Spinal cord (tissue), 10 donors: ENCODE results near the gene ARL13B. TPM values are rescaled to one million over a fixed set of nuclear protein-coding genes. Genes with fewer than 3 reads are reported as not detected.

Experiments used
- DNase-seq, 6 donors: peaks; one replicate each; pipeline versions ENCODE4 v3.0.0 to v3.0.0-alpha.2; 2013 to 2015; ENCODE audit warnings: low spot score in 6 of 6, low read depth in 4 of 6
- H3K27ac ChIP-seq: one replicate; pipeline ENCODE4 v1.5.1; 2013; ENCODE audit warnings: low read depth, low read length, control low read depth
- H3K27me3 ChIP-seq: one replicate; pipeline ENCODE4 v1.6.1; 2013; ENCODE audit warnings: low read length; ENCODE audit not compliant: control insufficient read depth, insufficient read depth
- H3K36me3 ChIP-seq: one replicate; pipeline ENCODE4 v1.6.1; 2013; ENCODE audit warnings: low read length; ENCODE audit not compliant: control insufficient read depth, insufficient read depth
- H3K4me1 ChIP-seq: one replicate; pipeline ENCODE4 v1.6.1; 2013; ENCODE audit warnings: low read length; ENCODE audit not compliant: control insufficient read depth, insufficient read depth
- H3K4me3 ChIP-seq: one replicate; pipeline ENCODE4 v1.5.1; 2013; ENCODE audit warnings: low read depth, low read length, control low read depth
- H3K9me3 ChIP-seq: one replicate; pipeline ENCODE4 v1.6.1; 2013; ENCODE audit warnings: low read length; ENCODE audit not compliant: control insufficient read depth, insufficient read depth
- WGBS: methylation state at CpG from one replicate; pipeline ENCODE4 v1.1.5; 2013; ENCODE audit warnings: missing lambda C conversion rate; ENCODE audit not compliant: insufficient coverage; 5-methylcytosine and 5-hydroxymethylcytosine counted together
- polyA plus RNA-seq, 2 donors: library from polyadenylated mRNA; unstranded; fragments of 120-200 nt; gene quantifications; one replicate each; pipeline ENCODE4 v1.2.1, GENCODE V29; 2013; ENCODE audit not compliant: insufficient read length in 2 of 2
- total RNA-seq, 2 donors: library from RNA; depleted of rRNA in 1 of 2; stranded (reverse); fragments of 120-200 nt in 1 of 2; fragments of >200 nt in 1 of 2; gene quantifications; one replicate each; pipeline versions ENCODE4 v1.2.3 to v1.2.4, GENCODE V29; 2013 to 2014
- donor health status: healthy.

ARL13B gene
- total and polyA plus RNA-seq, 4 donors: 10.5 to 19.2 (median 16.2) TPM

DNA sequence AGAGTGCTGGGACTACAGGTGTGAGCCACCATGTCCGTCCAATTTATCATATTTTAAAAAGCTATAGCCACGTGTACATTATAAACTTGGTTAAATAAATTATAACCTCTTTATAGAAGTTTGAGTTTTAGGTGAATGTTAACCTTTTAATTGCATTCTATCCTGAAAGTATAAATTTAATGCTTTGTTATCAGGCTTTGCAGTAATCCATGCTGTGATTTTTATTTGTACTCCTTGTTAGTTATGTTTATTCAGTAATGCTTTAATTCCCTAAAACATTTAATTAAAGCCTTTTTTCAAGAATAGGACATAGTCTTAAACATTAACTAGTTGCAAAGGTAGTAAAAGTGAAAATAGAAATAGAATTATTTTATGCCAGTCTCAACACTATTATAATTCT, 11.7 kb downstream of the ARL13B start:
- DNase-seq: no peak
- WGBS: no CpG with 5 or more reads among the region's 2 CpGs
- Histone ChIP-seq H3K36me3 (peaks cover 4% of the 10 kb centered on the region), H3K4me3 (no peak overlapping the region), H3K4me1 (no peaks in the 10 kb centered on the region), H3K27ac (no peak overlapping the region), H3K27me3 (no peaks in the 10 kb centered on the region), H3K9me3 (no peaks in the 10 kb centered on the region)

GRCh38 chr3:93992207-93992606, 12.3 kb downstream of the ARL13B start:
- DNase-seq: no peak
- Histone ChIP-seq H3K36me3 (peaks cover 4% of the 10 kb centered on the region), H3K4me3 (no peak overlapping the region), H3K27me3 (no peaks in the 10 kb centered on the region), H3K27ac (no peak overlapping the region), H3K9me3 (no peaks in the 10 kb centered on the region), H3K4me1 (no peaks in the 10 kb centered on the region)
- WGBS: no CpG with 5 or more reads among the region's 3 CpGs

- Histone ChIP-seq H3K4me3 (no peak overlapping the region), H3K36me3 (peaks cover 4% of the 10 kb centered on the region), H3K9me3 (no peaks in the 10 kb centered on the region), H3K27ac (no peak overlapping the region), H3K27me3 (no peaks in the 10 kb centered on the region), H3K4me1 (no peaks in the 10 kb centered on the region)
- DNase-seq: no peak
- 100% methylated on average over 1 of the region's 3 CpGs for WGBS
These were observed 14.1 kb downstream of the ARL13B start for GRCh38 chr3:93994056-93994455.

DNA sequence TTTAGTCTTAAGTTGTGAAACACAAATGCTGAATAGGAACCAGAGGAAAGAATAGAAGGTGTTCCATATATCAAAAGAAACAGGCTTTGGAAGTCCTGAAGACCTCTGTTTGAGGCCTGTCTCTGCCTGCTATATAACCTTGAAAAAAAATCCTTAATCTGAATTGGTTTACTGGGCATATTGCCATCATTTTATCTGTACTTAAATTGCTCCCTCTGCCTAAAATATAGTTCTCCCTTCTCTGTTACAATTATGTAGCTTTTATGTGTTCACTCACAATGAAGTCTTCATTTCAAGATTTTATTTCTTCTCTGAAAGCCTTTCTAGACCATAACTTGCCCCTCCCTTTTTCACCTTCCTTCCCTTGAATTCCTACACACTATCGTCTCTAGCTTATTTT, 21.2 kb downstream of the ARL13B start:
- DNase-seq: peak in 1 of 6 donors; percentile 24
- Histone ChIP-seq H3K4me1 (no peaks in the 10 kb centered on the region), H3K4me3 (no peak overlapping the region), H3K27me3 (no peaks in the 10 kb centered on the region), H3K27ac (no peak overlapping the region), H3K36me3 (no peaks in the 10 kb centered on the region), H3K9me3 (no peaks in the 10 kb centered on the region)
- no CpG with 5 or more reads among the region's 1 CpG for WGBS

GRCh38 chr3:94001827-94002495, 22.0 kb downstream of the ARL13B start:
- H3K4me3 ChIP-seq: no peak overlapping the region
- no CpG with 5 or more reads among the region's 3 CpGs for WGBS
- no peaks in the 10 kb centered on the region for H3K9me3 ChIP-seq
- H3K27me3 ChIP-seq: no peaks in the 10 kb centered on the region
- DNase-seq: no peak
- H3K36me3 ChIP-seq: no peaks in the 10 kb centered on the region
- no peaks in the 10 kb centered on the region for H3K4me1 ChIP-seq
- no peak overlapping the region for H3K27ac ChIP-seq

DNA sequence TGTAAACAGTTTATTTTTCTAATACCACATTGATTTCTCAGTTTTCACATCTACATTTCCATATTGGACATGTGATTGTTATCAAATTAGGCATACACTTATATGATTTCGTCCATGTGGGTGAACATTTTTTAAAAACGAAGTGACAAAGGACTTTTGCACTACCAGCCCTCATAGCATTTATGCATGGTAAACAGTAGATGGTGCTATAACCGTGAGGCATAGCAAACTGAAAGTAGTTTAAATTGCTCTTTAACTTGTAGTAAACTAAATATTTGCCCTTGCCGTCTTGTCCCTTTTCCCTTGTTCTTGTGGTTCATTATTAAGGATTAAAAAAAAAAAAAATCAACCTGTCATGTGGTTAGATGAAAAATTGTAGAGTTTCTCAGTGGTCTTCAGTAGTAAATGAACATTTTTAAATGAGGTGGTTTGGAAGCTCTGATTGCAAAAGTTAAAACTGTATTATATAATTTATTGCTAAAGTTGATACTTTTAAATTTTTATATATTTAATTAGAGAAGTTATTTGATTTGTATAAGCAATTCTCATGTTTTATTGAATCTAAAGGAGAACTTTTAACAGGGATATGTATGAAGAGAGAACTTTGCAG, 24.5 kb downstream of the ARL13B start:
- H3K4me1 ChIP-seq: no peaks in the 10 kb centered on the region
- no peak overlapping the region for H3K27ac ChIP-seq
- no peaks in the 10 kb centered on the region for H3K27me3 ChIP-seq
- H3K36me3 ChIP-seq: no peaks in the 10 kb centered on the region
- H3K9me3 ChIP-seq: no peaks in the 10 kb centered on the region
- WGBS: no CpG with 5 or more reads among the region's 4 CpGs
- DNase-seq: peak in 5 of 6 donors; percentile 17 to 77 (median 22)
- no peak overlapping the region for H3K4me3 ChIP-seq

DNA sequence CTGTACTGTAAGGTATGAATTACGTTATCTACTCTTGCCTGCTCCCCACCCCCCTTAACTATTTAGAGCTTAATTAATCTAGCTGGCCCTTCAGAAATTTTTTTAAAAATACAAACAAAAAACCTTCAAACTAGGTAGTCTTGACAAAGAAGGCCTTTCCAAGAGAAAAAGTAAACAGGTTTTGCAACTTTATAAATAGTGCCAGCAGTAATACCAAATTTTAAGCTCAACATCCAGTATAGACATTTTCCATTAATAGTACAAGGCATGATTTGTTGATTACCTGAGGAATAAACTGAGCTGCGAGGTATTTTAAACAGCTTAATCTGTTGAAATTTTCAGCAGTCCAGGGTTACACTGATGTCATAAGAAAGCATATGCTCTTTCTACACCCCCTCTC, 28.3 kb downstream of the ARL13B start:
- Histone ChIP-seq H3K27ac (no peak overlapping the region), H3K27me3 (no peaks in the 10 kb centered on the region), H3K4me1 (no peaks in the 10 kb centered on the region), H3K9me3 (no peaks in the 10 kb centered on the region), H3K36me3 (no peaks in the 10 kb centered on the region), H3K4me3 (no peak overlapping the region)
- no CpG with 5 or more reads among the region's 2 CpGs for WGBS
- no peak for DNase-seq

GRCh38 chr3:94009608-94010007, 29.7 kb downstream of the ARL13B start:
- no peaks in the 10 kb centered on the region for H3K27me3 ChIP-seq
- no peak overlapping the region for H3K27ac ChIP-seq
- peak in 1 of 6 donors; percentile 11 for DNase-seq
- no peaks in the 10 kb centered on the region for H3K4me1 ChIP-seq
- H3K9me3 ChIP-seq: no peaks in the 10 kb centered on the region
- H3K36me3 ChIP-seq: no peaks in the 10 kb centered on the region
- WGBS: 100% methylated on average over 1 of the region's 2 CpGs
- H3K4me3 ChIP-seq: no peak overlapping the region

DNA sequence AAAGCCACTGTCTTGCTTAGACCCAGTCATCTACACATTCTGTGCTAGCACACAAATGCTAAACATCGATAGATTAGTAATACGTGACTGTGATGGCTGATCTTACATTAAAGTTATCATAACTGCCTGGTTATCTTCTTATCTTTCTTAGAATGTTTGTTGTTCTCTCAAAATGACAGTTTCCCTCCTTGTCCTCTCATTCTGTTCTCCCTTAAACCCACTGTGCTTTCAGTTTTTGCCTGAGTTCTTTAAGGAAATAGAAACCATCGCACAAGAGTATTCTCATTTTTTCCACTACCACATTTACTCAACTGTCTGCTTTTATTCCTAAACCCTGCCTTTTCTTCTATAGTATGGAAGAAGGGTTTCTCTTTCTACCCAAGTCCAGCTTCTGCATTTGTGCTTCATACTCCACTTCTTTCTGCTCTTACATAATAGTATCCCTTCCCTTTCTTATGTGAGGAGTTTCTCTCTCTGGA, 31.3 kb downstream of the ARL13B start:
- H3K4me3 ChIP-seq: no peak overlapping the region
- H3K9me3 ChIP-seq: no peaks in the 10 kb centered on the region
- H3K27ac ChIP-seq: no peak overlapping the region
- no peak for DNase-seq
- H3K27me3 ChIP-seq: no peaks in the 10 kb centered on the region
- no peaks in the 10 kb centered on the region for H3K36me3 ChIP-seq
- WGBS: no CpG with 5 or more reads among the region's 3 CpGs
- H3K4me1 ChIP-seq: no peaks in the 10 kb centered on the region

DNA sequence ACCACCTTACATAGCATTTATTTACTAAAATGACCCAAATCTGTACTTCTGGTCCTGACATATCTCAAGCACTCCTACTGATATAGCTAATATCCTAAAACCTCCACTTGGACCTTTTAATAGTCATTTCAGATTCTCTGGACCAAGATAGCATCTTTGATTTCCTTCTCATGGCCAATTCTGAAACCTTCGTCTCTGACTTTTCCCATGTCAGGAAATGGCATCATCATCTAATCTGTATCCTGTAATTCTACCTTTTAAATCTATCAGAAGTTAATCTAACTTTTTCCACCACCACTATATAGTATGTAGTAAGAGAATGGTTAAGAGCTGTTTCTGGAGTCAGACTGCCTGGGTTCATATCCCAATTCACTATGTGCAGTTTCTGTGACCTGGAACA, 32.2 kb downstream of the ARL13B start:
- no peaks in the 10 kb centered on the region for H3K4me1 ChIP-seq
- H3K4me3 ChIP-seq: no peak overlapping the region
- H3K27ac ChIP-seq: no peak overlapping the region
- DNase-seq: no peak
- no CpG with 5 or more reads among the region's 1 CpG for WGBS
- H3K27me3 ChIP-seq: no peaks in the 10 kb centered on the region
- no peaks in the 10 kb centered on the region for H3K9me3 ChIP-seq
- no peaks in the 10 kb centered on the region for H3K36me3 ChIP-seq
